Measurements from ENCODE around the gene TEAD2. TPM values are rescaled to one million over a fixed set of nuclear protein-coding genes. Genes with fewer than 3 reads are reported as not detected.

TEAD2 gene
- total and polyA plus RNA-seq, 4 experiments from 2014 or later, result not detected

DNA sequence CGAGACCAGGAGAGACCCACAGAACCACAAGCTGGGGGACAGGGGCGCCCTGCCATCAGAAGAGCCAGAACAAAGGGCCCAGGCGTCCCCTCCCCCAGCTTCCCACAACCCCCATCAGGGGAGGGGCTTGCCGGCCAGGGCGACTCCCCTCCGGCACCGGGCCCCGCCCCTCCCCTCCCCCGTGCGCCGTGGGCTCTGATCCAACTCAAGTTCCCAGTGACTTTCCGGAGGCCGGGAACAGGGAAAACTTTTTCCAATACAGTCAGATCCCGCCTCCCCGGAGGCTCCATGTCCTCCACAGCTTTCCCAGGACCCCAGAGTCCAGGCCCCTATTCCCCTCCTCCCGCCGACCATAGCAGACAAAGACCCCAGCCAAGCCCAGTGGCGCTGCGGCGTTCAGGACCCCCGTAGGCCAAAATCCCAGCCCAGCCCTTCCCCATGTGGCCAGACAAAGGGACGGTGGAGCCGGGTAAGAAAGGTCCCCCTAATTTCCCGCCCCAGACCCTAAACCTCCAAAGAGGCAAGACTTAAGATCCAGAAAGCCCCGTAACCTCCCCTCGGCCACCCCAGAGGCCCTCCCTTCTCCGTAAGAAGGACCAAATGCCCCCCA is 673 bp downstream of the TEAD2 start:
- no peaks in the 10 kb centered on the region for H3K9me3 ChIP-seq (ENCODE audit: control insufficient read depth in 1 of 2, low read length in 2 of 2)
- Mint-ChIP-seq H3K9me3 (peaks cover 0 to 2% (median 0%) of the 10 kb centered on the region in 8 donors), H3K27me3 (peaks cover 12 to 15% of the 10 kb centered on the region in 2 donors), H3K27ac (peak overlapping the region in 1 of 7 donors; percentile 60), H3K4me3 (peak overlapping the region in 7 of 8 donors; percentile 46 to 75 (median 67)), H3K36me3 (no peaks in the 10 kb centered on the region), H3K4me1 (peaks cover 4 to 15% (median 10%) of the 10 kb centered on the region in 4 donors)
- H3K4me1 ChIP-seq (ENCODE audit: insufficient read depth, low read length), result peaks cover 29% of the 10 kb centered on the region
- peaks cover 19% of the 10 kb centered on the region for H3K27me3 ChIP-seq (ENCODE audit: insufficient read depth, low read length)
- intact Hi-C loops (cut with micrococcal nuclease), result loop anchor here (2.0 kb wide), 2 partner anchors 27 kb away; partner anchors contain the start of genes CD37 and KASH5
- no peak for DNase-seq
- H3K27ac ChIP-seq (ENCODE audit: low read depth, low read length), result no peak overlapping the region
- CTCF ChIA-PET (ENCODE audit: partially characterized antibody), result no interaction called here
- peak overlapping the region in 1 of 2 donors; percentile 15 for H3K4me3 ChIP-seq (ENCODE audit: low read length in 2 of 2)
- no peaks in the 10 kb centered on the region for H3K36me3 ChIP-seq (ENCODE audit: insufficient read depth, low read length)
- POLR2A ChIA-PET (ENCODE audit: partially characterized antibody), result no interaction called here

DNA sequence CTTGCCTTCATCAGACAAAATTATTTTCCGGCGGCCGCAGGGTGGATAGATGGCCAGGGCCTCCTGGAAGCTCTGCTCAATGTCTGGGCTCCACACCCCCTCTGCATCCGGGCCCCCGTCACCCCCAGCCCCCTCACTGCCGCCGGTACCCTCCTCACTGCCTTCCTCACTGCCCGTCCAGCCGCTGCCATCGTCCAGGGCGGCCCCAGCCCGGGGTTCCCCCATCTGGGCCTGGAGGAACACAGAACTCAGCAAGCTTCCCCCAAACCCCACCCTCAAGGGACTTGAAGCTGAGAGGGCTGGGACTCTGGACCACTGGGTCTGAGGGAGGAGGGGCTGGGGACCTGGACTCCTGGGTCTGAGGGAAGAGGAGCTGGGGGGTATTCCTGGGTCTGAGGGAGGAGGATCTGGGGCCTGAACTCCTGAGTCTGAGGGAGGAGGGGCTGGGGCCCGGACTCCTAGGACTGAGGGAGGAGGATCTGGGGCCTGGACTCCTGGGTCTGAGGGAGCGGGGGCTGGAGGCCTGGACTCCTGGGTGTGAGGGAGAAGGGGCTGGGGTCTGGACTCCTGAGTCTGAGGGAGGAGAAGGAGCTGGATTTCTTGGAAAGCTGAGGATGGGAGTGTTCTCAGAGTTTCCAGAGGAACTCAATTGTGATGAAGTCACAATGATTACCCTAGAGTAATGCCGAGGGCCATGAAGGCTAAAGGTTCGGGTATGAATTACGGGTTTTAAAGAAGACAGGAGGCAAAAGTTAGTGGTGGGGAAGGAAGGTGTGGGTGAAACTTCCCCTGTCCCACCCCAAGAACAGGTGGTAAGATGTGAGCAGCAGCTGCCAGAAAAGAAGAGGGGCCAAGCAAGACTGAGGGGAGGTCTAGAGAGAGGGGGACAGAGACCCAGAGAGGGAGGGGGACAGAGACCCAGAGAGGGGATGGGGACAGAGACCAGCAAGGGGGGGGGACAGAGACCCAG is 2.1 kb downstream of the TEAD2 start:
- POLR2A ChIA-PET (ENCODE audit: partially characterized antibody), result no interaction called here
- peak overlapping the region in 3 of 8 donors; percentile 18 to 47 (median 38) for H3K4me3 Mint-ChIP-seq

DNA sequence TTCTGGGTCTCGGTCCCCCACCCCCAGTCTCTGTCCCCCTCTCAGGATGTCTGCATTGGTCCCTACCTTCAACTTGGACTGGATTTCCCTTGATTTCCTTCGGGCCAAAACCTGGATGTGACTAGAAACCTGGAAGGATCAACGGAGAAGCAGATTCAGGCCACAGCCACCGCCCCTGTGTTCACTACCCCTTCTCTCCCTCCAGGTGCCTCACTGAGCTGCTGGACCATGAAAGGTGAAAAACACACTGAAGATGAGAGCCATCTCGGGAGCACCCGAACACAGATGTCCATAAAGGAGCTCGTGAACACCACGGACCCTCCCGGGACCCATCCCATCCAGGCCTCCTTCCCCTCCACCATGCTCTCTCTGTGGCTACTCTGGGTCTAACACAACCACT is 5.0 kb downstream of the TEAD2 start:
- H3K27ac ChIP-seq (ENCODE audit: low read depth, low read length), result no peak overlapping the region
- H3K36me3 ChIP-seq (ENCODE audit: insufficient read depth, low read length), result no peaks in the 10 kb centered on the region
- no peaks in the 10 kb centered on the region for H3K9me3 Mint-ChIP-seq

More for the DNA sequence above, 2.1 kb downstream of the TEAD2 start:
- Mint-ChIP-seq H3K27ac (peak overlapping the region in 2 of 7 donors; percentile 32), H3K36me3 (no peaks in the 10 kb centered on the region), H3K27me3 (peaks cover 14 to 18% of the 10 kb centered on the region in 2 donors), H3K9me3 (peaks cover 0 to 2% (median 0%) of the 10 kb centered on the region in 8 donors), H3K4me1 (peaks cover 12 to 23% (median 16%) of the 10 kb centered on the region in 4 donors)
- DNase-seq, result no peak
- Histone ChIP-seq H3K9me3 (ENCODE audit: control insufficient read depth in 1 of 2, low read length in 2 of 2) (no peaks in the 10 kb centered on the region), H3K27me3 (ENCODE audit: insufficient read depth, low read length) (peaks cover 19% of the 10 kb centered on the region), H3K4me1 (ENCODE audit: insufficient read depth, low read length) (peaks cover 39% of the 10 kb centered on the region), H3K27ac (ENCODE audit: low read depth, low read length) (no peak overlapping the region), H3K36me3 (ENCODE audit: insufficient read depth, low read length) (no peaks in the 10 kb centered on the region), H3K4me3 (ENCODE audit: low read length in 2 of 2) (no peak overlapping the region)
- intact Hi-C loops (cut with micrococcal nuclease), result no loop called here
- CTCF ChIA-PET (ENCODE audit: partially characterized antibody), result interaction anchor here (2.1 kb wide), 1 partner anchor 59 kb away, joined by 5 read pairs; no protein-coding TSS in a partner anchor

DNA sequence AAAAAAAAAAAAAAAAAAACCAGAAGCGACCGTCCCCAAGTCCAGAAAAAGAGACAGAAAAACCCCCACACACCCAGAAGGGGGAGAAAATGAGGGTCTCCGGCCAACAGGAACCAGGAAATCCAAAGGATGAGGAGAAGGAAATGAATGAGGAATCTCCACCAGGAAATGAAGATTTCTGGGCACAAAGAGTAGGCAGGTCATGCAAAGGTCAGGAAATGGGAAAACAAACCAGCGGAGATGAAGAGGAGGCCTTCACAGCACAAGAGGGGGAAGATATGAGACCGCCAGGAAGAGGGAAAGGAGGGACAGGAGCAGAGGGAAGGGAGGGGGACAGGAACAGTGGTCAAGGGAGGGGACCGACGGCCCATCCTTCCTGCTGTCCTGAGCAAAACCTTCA is 5.8 kb downstream of the TEAD2 start:
- Mint-ChIP-seq H3K27me3 (peaks cover 14 to 19% of the 10 kb centered on the region in 2 donors), H3K4me1 (peaks cover 9 to 23% (median 13%) of the 10 kb centered on the region in 4 donors), H3K36me3 (no peaks in the 10 kb centered on the region), H3K27ac (no peak overlapping the region), H3K9me3 (no peaks in the 10 kb centered on the region), H3K4me3 (no peak overlapping the region)
- H3K4me1 ChIP-seq (ENCODE audit: insufficient read depth, low read length), result peaks cover 9% of the 10 kb centered on the region
- no peaks in the 10 kb centered on the region for H3K9me3 ChIP-seq (ENCODE audit: control insufficient read depth in 1 of 2, low read length in 2 of 2)
- POLR2A ChIA-PET (ENCODE audit: partially characterized antibody), result no interaction called here
- no peak for DNase-seq
- CTCF ChIA-PET (ENCODE audit: partially characterized antibody), result no interaction called here
- H3K36me3 ChIP-seq (ENCODE audit: insufficient read depth, low read length), result no peaks in the 10 kb centered on the region
- H3K4me3 ChIP-seq (ENCODE audit: low read length in 2 of 2), result no peak overlapping the region
- no peak overlapping the region for H3K27ac ChIP-seq (ENCODE audit: low read depth, low read length)
- intact Hi-C loops (cut with micrococcal nuclease), result no loop called here
- no peaks in the 10 kb centered on the region for H3K27me3 ChIP-seq (ENCODE audit: insufficient read depth, low read length)

More for the DNA sequence above, 5.0 kb downstream of the TEAD2 start:
- Histone ChIP-seq H3K4me1 (ENCODE audit: insufficient read depth, low read length) (peaks cover 16% of the 10 kb centered on the region), H3K4me3 (ENCODE audit: low read length in 2 of 2) (no peak overlapping the region), H3K27me3 (ENCODE audit: insufficient read depth, low read length) (no peaks in the 10 kb centered on the region), H3K9me3 (ENCODE audit: control insufficient read depth in 1 of 2, low read length in 2 of 2) (no peaks in the 10 kb centered on the region)
- Mint-ChIP-seq H3K27me3 (peaks cover 19 to 22% of the 10 kb centered on the region in 2 donors), H3K4me1 (peaks cover 12 to 23% (median 16%) of the 10 kb centered on the region in 4 donors), H3K4me3 (no peak overlapping the region), H3K27ac (no peak overlapping the region), H3K36me3 (no peaks in the 10 kb centered on the region)
- intact Hi-C loops (cut with micrococcal nuclease), result no loop called here
- no peak for DNase-seq
- ChIA-PET POLR2A (ENCODE audit: partially characterized antibody) (no interaction called here), CTCF (ENCODE audit: partially characterized antibody) (no interaction called here)

DNA sequence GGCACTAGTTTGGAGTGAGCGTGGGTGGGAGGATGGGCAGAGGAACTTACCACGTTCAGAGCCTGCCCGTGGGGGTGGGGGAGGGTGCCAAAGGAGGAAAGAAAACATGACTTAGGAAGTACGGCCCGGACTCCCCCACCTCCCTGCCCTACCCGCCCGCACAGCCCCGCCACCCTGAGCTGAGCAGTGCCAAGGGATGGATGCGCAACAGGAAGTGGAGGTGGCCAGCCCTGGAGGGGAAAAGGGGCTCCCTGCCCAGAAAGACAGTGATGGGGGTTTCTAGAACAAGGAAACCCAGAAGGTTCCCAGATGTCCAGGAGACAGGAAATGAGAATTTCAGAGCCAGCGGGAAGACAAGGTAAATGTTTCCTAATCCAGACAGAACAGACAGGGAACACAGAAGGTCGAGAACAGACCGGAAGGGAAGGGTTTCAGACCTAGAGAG is 6.3 kb downstream of the TEAD2 start:
- CTCF ChIA-PET (ENCODE audit: partially characterized antibody), result no interaction called here
- H3K27me3 ChIP-seq (ENCODE audit: insufficient read depth, low read length), result no peaks in the 10 kb centered on the region

DNA sequence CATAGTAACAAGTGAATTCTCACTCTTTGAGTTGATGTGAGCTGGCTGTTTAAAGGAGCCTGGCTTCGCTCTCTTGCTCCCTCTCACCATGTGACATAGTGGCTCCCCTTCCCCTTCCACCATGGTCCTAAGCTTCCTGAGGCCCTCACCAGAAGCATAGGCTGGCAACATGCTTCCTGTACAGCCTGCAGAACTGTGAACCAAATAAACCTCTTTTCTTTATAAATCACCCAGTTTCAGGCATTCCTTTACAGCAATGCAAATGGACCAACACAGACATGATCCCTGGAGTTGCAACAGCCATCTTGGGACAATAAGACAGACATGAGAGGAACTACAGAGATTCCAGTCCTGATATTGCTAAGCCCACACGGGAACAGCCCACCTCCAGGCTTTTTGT is 12.6 kb downstream of the TEAD2 start:
- peaks cover 0 to 2% (median 0%) of the 10 kb centered on the region in 8 donors for H3K9me3 Mint-ChIP-seq
- DNase-seq, result no peak
- ChIA-PET POLR2A (ENCODE audit: partially characterized antibody) (no interaction called here), CTCF (ENCODE audit: partially characterized antibody) (interaction anchor here (0.8 kb wide), 1 partner anchor 22 kb away, joined by 3 read pairs; no protein-coding TSS in a partner anchor)
- Histone ChIP-seq H3K27ac (ENCODE audit: low read depth, low read length) (no peak overlapping the region), H3K27me3 (ENCODE audit: insufficient read depth, low read length) (no peaks in the 10 kb centered on the region), H3K9me3 (ENCODE audit: control insufficient read depth in 1 of 2, low read length in 2 of 2) (no peaks in the 10 kb centered on the region), H3K4me3 (ENCODE audit: low read length in 2 of 2) (no peak overlapping the region), H3K4me1 (ENCODE audit: insufficient read depth, low read length) (no peaks in the 10 kb centered on the region), H3K36me3 (ENCODE audit: insufficient read depth, low read length) (no peaks in the 10 kb centered on the region)
- intact Hi-C loops (cut with micrococcal nuclease), result no loop called here
- H3K27ac Mint-ChIP-seq, result no peak overlapping the region
- H3K27me3 Mint-ChIP-seq, result peaks cover 5 to 8% of the 10 kb centered on the region in 2 donors
- no peaks in the 10 kb centered on the region for H3K36me3 Mint-ChIP-seq
- no peak overlapping the region for H3K4me3 Mint-ChIP-seq
- H3K4me1 Mint-ChIP-seq, result peaks cover 1 to 6% (median 5%) of the 10 kb centered on the region in 4 donors

More for the DNA sequence above, 6.3 kb downstream of the TEAD2 start:
- peaks cover 9% of the 10 kb centered on the region for H3K4me1 ChIP-seq (ENCODE audit: insufficient read depth, low read length)
- H3K4me3 ChIP-seq (ENCODE audit: low read length in 2 of 2), result no peak overlapping the region
- no peak overlapping the region for H3K4me3 Mint-ChIP-seq
- POLR2A ChIA-PET (ENCODE audit: partially characterized antibody), result no interaction called here
- no peak for DNase-seq
- intact Hi-C loops (cut with micrococcal nuclease), result no loop called here
- H3K36me3 Mint-ChIP-seq, result no peaks in the 10 kb centered on the region
- no peaks in the 10 kb centered on the region for H3K9me3 Mint-ChIP-seq
- no peaks in the 10 kb centered on the region for H3K9me3 ChIP-seq (ENCODE audit: control insufficient read depth in 1 of 2, low read length in 2 of 2)
- no peak overlapping the region for H3K27ac Mint-ChIP-seq
- H3K27me3 Mint-ChIP-seq, result peaks cover 13 to 19% of the 10 kb centered on the region in 2 donors
- no peak overlapping the region for H3K27ac ChIP-seq (ENCODE audit: low read depth, low read length)
- H3K4me1 Mint-ChIP-seq, result peaks cover 7 to 23% (median 12%) of the 10 kb centered on the region in 4 donors
- no peaks in the 10 kb centered on the region for H3K36me3 ChIP-seq (ENCODE audit: insufficient read depth, low read length)

Measured in CD4-positive, alpha-beta memory T cell (primary cell).